Measurements from ENCODE around the gene FBXW5. TPM values are rescaled to one million over a fixed set of nuclear protein-coding genes. Genes with fewer than 3 reads are reported as not detected.

The FBXW5 gene
- total RNA-seq, 1 donor, result 157 TPM

DNA sequence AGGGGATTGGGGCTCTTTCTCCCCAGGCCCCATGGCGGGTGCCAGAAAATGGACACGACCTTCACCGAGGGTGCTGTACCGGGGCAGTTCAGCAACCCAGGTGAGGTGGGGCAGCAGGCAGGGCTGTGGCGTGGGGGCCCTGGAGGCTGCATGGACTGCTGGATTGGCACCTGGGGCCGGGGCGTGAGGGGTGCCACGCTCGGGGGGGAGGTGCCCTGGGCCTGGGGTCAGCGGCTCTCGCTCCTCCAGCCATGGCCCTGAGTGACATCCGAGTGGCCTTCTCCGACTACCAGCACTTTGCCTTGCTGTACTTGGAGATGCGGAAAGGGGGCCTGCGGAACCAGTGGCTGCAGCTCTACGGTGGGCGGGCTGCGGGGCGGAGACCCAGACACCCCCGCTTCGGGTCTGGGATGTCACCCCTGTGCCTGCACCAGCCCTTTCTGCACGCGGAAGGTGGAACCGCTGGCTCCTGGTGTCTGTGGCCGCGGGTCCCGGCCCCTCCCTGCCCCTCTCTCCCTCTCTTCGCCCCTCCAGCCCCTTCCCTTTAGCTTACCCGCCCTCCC is 40.0 kb upstream of the FBXW5 start:
- no peak for DNase-seq (ENCODE audit: insufficient read length, low spot score, missing footprints)
- H4K20me1 ChIP-seq (ENCODE audit: insufficient read depth, low read length), result no peaks in the 10 kb centered on the region
- H2AFZ ChIP-seq (ENCODE audit: low read length), result no peak overlapping the region
- H3K4me1 ChIP-seq (ENCODE audit: insufficient read depth, low read length), result no peaks in the 10 kb centered on the region
- no peaks in the 10 kb centered on the region for H3K79me2 ChIP-seq (ENCODE audit: insufficient read depth, low read length)
- no peaks in the 10 kb centered on the region for H3K9me3 ChIP-seq (ENCODE audit: low read depth, low read length)
- H3K27me3 ChIP-seq (ENCODE audit: insufficient read depth, low read length), result peaks cover 24% of the 10 kb centered on the region
- no peak overlapping the region for H3K27ac ChIP-seq (ENCODE audit: low read depth, low read length)
- no peak overlapping the region for H3K4me2 ChIP-seq (ENCODE audit: insufficient read depth, low read length)
- no peaks in the 10 kb centered on the region for H3K36me3 ChIP-seq (ENCODE audit: insufficient read depth, low read length)
- TF ChIP-seq, protein P1, sequence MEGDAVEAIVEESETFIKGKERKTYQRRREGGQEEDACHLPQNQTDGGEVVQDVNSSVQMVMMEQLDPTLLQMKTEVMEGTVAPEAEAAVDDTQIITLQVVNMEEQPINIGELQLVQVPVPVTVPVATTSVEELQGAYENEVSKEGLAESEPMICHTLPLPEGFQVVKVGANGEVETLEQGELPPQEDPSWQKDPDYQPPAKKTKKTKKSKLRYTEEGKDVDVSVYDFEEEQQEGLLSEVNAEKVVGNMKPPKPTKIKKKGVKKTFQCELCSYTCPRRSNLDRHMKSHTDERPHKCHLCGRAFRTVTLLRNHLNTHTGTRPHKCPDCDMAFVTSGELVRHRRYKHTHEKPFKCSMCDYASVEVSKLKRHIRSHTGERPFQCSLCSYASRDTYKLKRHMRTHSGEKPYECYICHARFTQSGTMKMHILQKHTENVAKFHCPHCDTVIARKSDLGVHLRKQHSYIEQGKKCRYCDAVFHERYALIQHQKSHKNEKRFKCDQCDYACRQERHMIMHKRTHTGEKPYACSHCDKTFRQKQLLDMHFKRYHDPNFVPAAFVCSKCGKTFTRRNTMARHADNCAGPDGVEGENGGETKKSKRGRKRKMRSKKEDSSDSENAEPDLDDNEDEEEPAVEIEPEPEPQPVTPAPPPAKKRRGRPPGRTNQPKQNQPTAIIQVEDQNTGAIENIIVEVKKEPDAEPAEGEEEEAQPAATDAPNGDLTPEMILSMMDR (IDR thresholded peaks at IDR 0.05; ENCODE audit: extremely low read depth, low read depth, low read length), result no peak
- H3K4me3 ChIP-seq (ENCODE audit: insufficient read depth, low read length), result no peak overlapping the region

DNA sequence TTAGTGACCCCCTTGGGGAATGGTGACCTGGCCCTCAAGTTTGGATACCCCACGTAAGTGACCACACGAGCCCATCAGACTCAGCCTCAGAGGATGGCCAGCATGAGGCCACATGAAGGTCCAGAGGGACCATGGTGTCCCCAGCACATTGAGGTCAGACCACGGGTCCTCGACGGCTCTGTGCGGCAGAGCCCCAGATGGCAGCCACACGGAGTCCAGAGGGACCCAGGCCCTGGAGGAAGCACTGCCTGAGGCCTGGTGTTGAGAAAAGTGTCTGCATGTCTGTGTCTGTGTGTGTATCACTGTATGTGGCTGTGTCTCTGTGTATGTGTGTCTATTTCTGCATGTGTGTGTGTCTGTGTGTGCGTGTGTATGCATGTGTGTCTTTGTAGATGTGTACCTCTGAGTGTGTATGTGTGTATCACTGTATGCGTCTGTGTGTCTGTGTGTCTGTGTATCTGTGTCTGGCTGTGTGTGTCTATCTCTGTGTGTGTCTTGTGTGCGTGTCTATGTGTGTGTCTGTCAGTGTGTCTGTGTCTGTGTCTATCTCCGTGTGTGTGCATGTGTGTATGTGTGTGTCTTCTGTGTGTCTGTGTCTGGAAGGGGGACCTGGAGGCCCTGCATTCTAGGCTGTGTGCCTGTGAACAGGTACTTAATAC is 39.2 kb upstream of the FBXW5 start:
- no peak overlapping the region for H2AFZ ChIP-seq (ENCODE audit: low read length)
- no peaks in the 10 kb centered on the region for H3K79me2 ChIP-seq (ENCODE audit: insufficient read depth, low read length)
- TF ChIP-seq, protein P1 (IDR thresholded peaks at IDR 0.05; ENCODE audit: extremely low read depth, low read depth, low read length), result no peak
- no peak overlapping the region for H3K4me2 ChIP-seq (ENCODE audit: insufficient read depth, low read length)
- DNase-seq (ENCODE audit: insufficient read length, low spot score, missing footprints), result no peak
- H3K27me3 ChIP-seq (ENCODE audit: insufficient read depth, low read length), result peaks cover 24% of the 10 kb centered on the region
- H4K20me1 ChIP-seq (ENCODE audit: insufficient read depth, low read length), result no peaks in the 10 kb centered on the region
- no peak overlapping the region for H3K4me3 ChIP-seq (ENCODE audit: insufficient read depth, low read length)
- no peaks in the 10 kb centered on the region for H3K36me3 ChIP-seq (ENCODE audit: insufficient read depth, low read length)
- no peaks in the 10 kb centered on the region for H3K9me3 ChIP-seq (ENCODE audit: low read depth, low read length)
- no peaks in the 10 kb centered on the region for H3K4me1 ChIP-seq (ENCODE audit: insufficient read depth, low read length)
- no peak overlapping the region for H3K27ac ChIP-seq (ENCODE audit: low read depth, low read length)

DNA sequence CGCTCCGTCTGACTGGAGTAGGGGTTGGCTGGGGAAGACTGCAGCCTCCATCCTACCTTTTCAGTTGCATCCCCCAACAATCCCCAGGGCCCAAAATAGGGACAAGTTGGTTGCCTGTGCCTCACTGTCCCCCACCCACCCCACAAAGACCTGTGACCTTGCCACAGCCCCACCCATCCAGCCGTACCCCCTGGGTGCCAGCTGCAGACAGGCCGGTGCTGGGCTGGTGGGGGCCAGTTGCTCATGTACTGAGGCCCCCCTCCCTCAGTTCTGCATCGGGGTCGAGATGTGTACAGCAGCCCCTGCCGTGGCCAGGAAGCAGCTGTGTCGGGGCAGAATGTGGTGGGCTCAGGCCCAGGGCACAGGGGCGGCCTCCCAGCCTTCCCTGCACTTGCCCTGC is 38.6 kb upstream of the FBXW5 start:
- H3K79me2 ChIP-seq (ENCODE audit: insufficient read depth, low read length), result no peaks in the 10 kb centered on the region
- H3K27ac ChIP-seq (ENCODE audit: low read depth, low read length), result no peak overlapping the region
- TF ChIP-seq, protein P1 (IDR thresholded peaks at IDR 0.05; ENCODE audit: extremely low read depth, low read depth, low read length), result no peak

DNA sequence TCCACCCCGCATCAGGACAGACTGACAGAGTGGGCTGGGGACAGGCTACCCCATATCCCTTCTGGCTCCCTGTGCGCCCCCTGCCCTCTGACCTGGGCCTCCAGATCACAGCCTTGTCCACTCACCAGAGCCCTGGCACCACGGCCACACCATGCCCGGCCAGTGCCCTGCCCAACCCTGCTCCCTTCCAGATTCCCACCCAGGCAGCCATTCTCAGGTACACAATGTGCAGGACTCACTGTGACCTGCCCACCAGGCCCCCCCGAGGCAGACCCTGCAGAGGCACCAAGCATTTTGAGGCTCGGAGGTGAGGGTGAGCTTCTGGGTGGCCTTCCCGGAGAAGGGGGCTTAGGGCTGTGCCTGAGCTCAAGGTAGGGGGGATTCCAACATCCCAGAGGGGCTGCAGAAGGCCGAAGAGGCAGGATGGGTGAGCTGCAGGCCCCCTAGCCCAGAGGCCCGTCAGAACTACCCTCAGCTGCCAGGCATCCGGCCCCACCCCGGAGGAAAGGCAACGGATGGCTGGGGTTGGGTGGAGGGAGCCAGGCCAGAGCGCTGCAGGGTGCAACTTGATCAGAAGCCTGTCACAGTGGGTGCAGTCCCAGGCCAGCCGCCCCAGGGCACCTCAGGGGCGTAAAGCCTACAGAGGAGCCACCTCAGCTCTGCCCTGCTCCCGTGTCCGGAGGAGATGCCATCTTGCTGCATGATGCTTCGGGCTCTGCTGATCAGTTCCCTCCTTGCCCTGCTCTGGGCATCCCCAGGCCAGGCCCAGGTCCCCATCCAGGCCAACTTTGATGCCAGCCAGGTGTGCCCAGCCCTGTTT is 37.9 kb upstream of the FBXW5 start, which contains the start of gene LCNL1:
Gene LCNL1 (plus strand): TSS at position 762 of the 820 bp plus-strand sequence. CDS start 594 bp downstream, outside the sequence.
- Histone ChIP-seq H3K9me3 (ENCODE audit: low read depth, low read length) (no peaks in the 10 kb centered on the region), H3K79me2 (ENCODE audit: insufficient read depth, low read length) (no peaks in the 10 kb centered on the region), H2AFZ (ENCODE audit: low read length) (no peak within 1 kb of the TSS), H3K27me3 (ENCODE audit: insufficient read depth, low read length) (peaks cover 24% of the 10 kb centered on the region), H4K20me1 (ENCODE audit: insufficient read depth, low read length) (no peaks in the 10 kb centered on the region), H3K4me3 (ENCODE audit: insufficient read depth, low read length) (no peak within 1 kb of the TSS), H3K4me1 (ENCODE audit: insufficient read depth, low read length) (peaks cover 5% of the 10 kb centered on the region), H3K36me3 (ENCODE audit: insufficient read depth, low read length) (no peaks in the 10 kb centered on the region), H3K4me2 (ENCODE audit: insufficient read depth, low read length) (no peak within 1 kb of the TSS), H3K27ac (ENCODE audit: low read depth, low read length) (no peak within 1 kb of the TSS)
- TF ChIP-seq, protein P1 (IDR thresholded peaks at IDR 0.05; ENCODE audit: extremely low read depth, low read depth, low read length), result no peak
- DNase-seq (ENCODE audit: insufficient read length, low spot score, missing footprints), result no peak

More for the DNA sequence above, 38.6 kb upstream of the FBXW5 start:
- H3K4me1 ChIP-seq (ENCODE audit: insufficient read depth, low read length), result no peaks in the 10 kb centered on the region
- H3K27me3 ChIP-seq (ENCODE audit: insufficient read depth, low read length), result peaks cover 24% of the 10 kb centered on the region
- no peak overlapping the region for H3K4me2 ChIP-seq (ENCODE audit: insufficient read depth, low read length)
- H3K9me3 ChIP-seq (ENCODE audit: low read depth, low read length), result no peaks in the 10 kb centered on the region
- H2AFZ ChIP-seq (ENCODE audit: low read length), result no peak overlapping the region
- DNase-seq (ENCODE audit: insufficient read length, low spot score, missing footprints), result no peak
- no peak overlapping the region for H3K4me3 ChIP-seq (ENCODE audit: insufficient read depth, low read length)
- no peaks in the 10 kb centered on the region for H4K20me1 ChIP-seq (ENCODE audit: insufficient read depth, low read length)
- no peaks in the 10 kb centered on the region for H3K36me3 ChIP-seq (ENCODE audit: insufficient read depth, low read length)

All from osteoblast (primary cell).